OCI-LY3 (cell line): Measurements from ENCODE around the gene SMIM8.

Experiments
- H2AFZ ChIP-seq: fragments of 200-600, 300-600 bp; shearing (Covaris generic); 2 replicates; pipeline ENCODE4 v1.6.0; 2014; ENCODE audit warnings: antibody characterized with exemption, low read depth, low read length
- H3K27ac ChIP-seq: fragments of 200-600, 300-600 bp; sonication (generic); 2 replicates; pipeline ENCODE4 v1.5.1; 2014; ENCODE audit warnings: mild to moderate bottlenecking, low read length, moderate library complexity, mixed read lengths
- H3K27me3 ChIP-seq: fragments of 200-600, 300-600 bp; sonication (generic); 2 replicates; pipeline ENCODE4 v1.6.1; 2014; ENCODE audit warnings: low read depth, low read length, mixed read lengths
- H3K36me3 ChIP-seq: fragments of 200-600, 300-600 bp; sonication (generic); replicated peaks from 2 replicates; pipeline ENCODE3; 2014; ENCODE audit warnings: low read depth, low read length, mixed read lengths
- H3K4me1 ChIP-seq: fragments of 300-600, 200-600 bp; sonication (generic); 2 replicates; pipeline ENCODE4 v1.6.1; 2014; ENCODE audit warnings: low read length, mixed read lengths
- H3K4me2 ChIP-seq: fragments of 200-600, 300-600 bp; sonication (generic); 2 replicates; pipeline ENCODE4 v1.6.1; 2014; ENCODE audit warnings: low read length, mixed read lengths
- H3K4me3 ChIP-seq: fragments of 300-600, 200-600 bp; sonication (generic); 2 replicates; pipeline ENCODE4 v1.5.1; 2014; ENCODE audit warnings: antibody characterized with exemption, mild to moderate bottlenecking, low read length, moderate library complexity
- H3K79me2 ChIP-seq: fragments of 300-600, 200-600 bp; shearing (Covaris generic); 2 replicates; pipeline ENCODE4 v1.6.1; 2014; ENCODE audit warnings: mild to moderate bottlenecking, low read length, mixed read lengths
- H3K9ac ChIP-seq: fragments of 300-600, 200-600 bp; shearing (Covaris generic); 2 replicates; pipeline ENCODE4 v1.6.0; 2014; ENCODE audit warnings: mild to moderate bottlenecking, low read length, moderate library complexity
- H3K9me3 ChIP-seq: fragments of 200-600, 300-600 bp; shearing (Covaris generic); 2 replicates; pipeline ENCODE4 v1.6.1; 2014; ENCODE audit warnings: low read length, mixed read lengths; ENCODE audit not compliant: insufficient read depth
- H4K20me1 ChIP-seq: fragments of 200-600, 300-600 bp; sonication (generic); 2 replicates; pipeline ENCODE4 v1.6.1; 2016; ENCODE audit warnings: low read length, mixed read lengths; ENCODE audit not compliant: insufficient read depth
- CTCF ChIP-seq: fragments of 200-600, 300-600 bp; sonication (generic); IDR thresholded peaks from 2 replicates; pipeline ENCODE4 v1.5.1; 2014; ENCODE audit warnings: antibody characterized with exemption, low read length, low read depth
- EZH2phosphoT487 ChIP-seq: fragments of 200-600 bp; shearing (Covaris generic); IDR thresholded peaks from 2 replicates; pipeline ENCODE4 v1.6.1; 2018; ENCODE audit warnings: antibody characterized with exemption, mixed run types, low read depth

Gene SMIM8

DNA sequence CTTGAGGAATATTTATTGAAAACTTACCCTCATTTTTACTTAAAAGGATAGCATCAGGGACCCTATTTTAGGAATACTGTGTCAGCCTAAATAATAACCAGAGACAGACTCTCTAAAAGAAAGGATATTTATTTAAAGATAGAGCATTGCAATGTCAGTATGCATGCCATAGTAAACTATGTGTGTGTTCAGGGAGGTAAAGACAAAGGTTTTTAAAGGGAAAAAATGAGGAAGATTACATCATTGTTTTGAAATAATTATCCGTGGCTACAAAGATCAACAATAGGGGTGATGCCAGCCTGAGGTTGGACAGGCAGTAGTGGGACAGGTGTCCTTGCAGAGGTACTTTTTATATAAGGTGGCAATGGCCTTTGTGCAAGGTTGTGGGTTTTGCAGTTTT lies 61.6 kb downstream of the SMIM8 start:
- TF ChIP-seq EZH2phosphoT487 (no peak), CTCF (no peak)
- H3K4me3 ChIP-seq, result no peak overlapping the region
- H3K79me2 ChIP-seq, result no peaks in the 10 kb centered on the region
- no peaks in the 10 kb centered on the region for H3K9me3 ChIP-seq
- no peak overlapping the region for H3K27ac ChIP-seq
- H4K20me1 ChIP-seq, result no peaks in the 10 kb centered on the region
- H2AFZ ChIP-seq, result no peak overlapping the region
- peaks cover 5% of the 10 kb centered on the region for H3K4me1 ChIP-seq
- no peaks in the 10 kb centered on the region for H3K36me3 ChIP-seq
- no peak overlapping the region for H3K9ac ChIP-seq
- H3K27me3 ChIP-seq, result no peaks in the 10 kb centered on the region
- no peak overlapping the region for H3K4me2 ChIP-seq

DNA sequence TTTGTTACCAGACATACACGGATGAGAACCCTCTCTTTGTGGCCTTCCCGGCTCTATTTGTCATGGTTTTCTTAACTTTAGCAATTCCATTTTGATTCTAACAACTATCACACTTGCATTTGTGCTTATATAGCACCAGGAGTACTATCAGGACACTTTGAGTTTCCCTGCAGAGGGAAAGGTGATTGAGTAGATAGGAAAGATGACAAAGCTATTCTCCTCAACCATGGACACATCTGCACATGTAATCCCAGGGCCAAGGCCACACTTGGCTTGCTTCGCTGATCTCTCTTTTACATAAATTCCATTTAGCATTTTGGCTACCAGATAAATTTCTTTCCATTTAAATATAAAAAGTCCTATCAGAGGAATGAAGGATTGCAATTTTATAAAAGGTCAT lies 62.1 kb downstream of the SMIM8 start:
- Histone ChIP-seq H2AFZ (no peak overlapping the region), H3K4me1 (peaks cover 3% of the 10 kb centered on the region; the same call in 1 of the 2 replicates), H3K9ac (no peak overlapping the region), H4K20me1 (no peaks in the 10 kb centered on the region), H3K4me3 (no peak overlapping the region), H3K79me2 (no peaks in the 10 kb centered on the region), H3K4me2 (no peak overlapping the region), H3K27ac (no peak overlapping the region), H3K36me3 (no peaks in the 10 kb centered on the region), H3K9me3 (no peaks in the 10 kb centered on the region), H3K27me3 (no peaks in the 10 kb centered on the region)
- TF ChIP-seq CTCF (no peak), EZH2phosphoT487 (no peak)

DNA sequence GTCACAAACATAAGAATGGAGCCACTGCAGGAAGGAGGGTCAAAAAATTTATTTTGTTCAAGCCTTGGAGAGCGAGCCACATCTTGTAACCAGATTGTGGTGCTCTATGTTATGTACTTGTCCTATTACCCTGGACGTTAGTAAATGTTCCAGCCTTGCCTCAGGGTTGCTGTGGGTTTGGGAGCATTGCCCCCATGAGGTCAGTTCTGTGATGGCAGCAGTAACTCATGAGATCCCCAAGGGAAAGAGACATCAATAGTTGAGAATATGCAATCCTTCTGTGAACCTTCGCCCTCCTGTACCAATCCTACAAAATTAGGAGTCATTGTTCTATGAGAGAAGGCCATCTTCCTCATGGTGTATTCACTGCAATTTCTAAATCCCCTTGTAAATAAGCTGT lies 68.9 kb downstream of the SMIM8 start:
- no peak overlapping the region for H3K9ac ChIP-seq
- H3K4me3 ChIP-seq, result no peak overlapping the region
- H3K36me3 ChIP-seq, result no peaks in the 10 kb centered on the region
- H3K4me1 ChIP-seq, result no peaks in the 10 kb centered on the region
- no peaks in the 10 kb centered on the region for H3K9me3 ChIP-seq
- no peak overlapping the region for H2AFZ ChIP-seq
- H4K20me1 ChIP-seq, result no peaks in the 10 kb centered on the region
- H3K27me3 ChIP-seq, result no peaks in the 10 kb centered on the region
- H3K27ac ChIP-seq, result no peak overlapping the region
- H3K79me2 ChIP-seq, result no peaks in the 10 kb centered on the region
- TF ChIP-seq CTCF, result peak; percentile 51
- no peak for TF ChIP-seq EZH2phosphoT487
- H3K4me2 ChIP-seq, result no peak overlapping the region
